ENCODE data around the gene DLGAP1.
"Not testable (repeated sequence)": the region's sequence is repeated elsewhere in the genome, so short reads cannot be mapped to it uniquely, and the experiment has no call there.

The DLGAP1 gene

GRCh38 chr18:4063545-4063944, 391.6 kb downstream of the DLGAP1 start:
- no peak for DNase-seq

- DNase-seq: no peak
Measured at GRCh38 chr18:4060427-4061281, 394.5 kb downstream of the DLGAP1 start.

GRCh38 chr18:4058179-4058578, 396.9 kb downstream of the DLGAP1 start:
- peak; percentile 2 for DNase-seq

- peak; percentile 11 for DNase-seq
Measured at GRCh38 chr18:4040391-4041092, 414.6 kb downstream of the DLGAP1 start.

- peak; percentile 5 for DNase-seq
Measured at GRCh38 chr18:4035521-4035920, 419.6 kb downstream of the DLGAP1 start.

DNA sequence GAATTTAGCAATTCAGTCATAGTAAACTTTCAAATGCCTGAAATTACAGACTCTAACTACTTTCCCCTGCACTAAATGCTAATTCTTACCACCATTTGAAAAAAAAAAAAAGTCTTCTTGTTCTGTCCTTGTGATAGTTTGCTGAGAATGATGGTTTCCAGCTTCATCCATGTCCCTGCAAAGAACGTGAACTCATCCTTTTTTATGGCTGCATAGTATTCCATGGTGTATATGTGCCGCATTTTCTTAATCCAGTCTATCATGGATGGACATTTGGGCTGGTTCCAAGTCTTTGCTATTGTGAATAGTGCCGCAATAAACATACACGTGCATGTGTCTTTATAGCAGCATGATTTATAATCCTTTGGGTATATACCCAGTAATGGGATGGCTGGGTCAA, 420.3 kb downstream of the DLGAP1 start:
- DNase-seq: not testable (repeated sequence)

DNA sequence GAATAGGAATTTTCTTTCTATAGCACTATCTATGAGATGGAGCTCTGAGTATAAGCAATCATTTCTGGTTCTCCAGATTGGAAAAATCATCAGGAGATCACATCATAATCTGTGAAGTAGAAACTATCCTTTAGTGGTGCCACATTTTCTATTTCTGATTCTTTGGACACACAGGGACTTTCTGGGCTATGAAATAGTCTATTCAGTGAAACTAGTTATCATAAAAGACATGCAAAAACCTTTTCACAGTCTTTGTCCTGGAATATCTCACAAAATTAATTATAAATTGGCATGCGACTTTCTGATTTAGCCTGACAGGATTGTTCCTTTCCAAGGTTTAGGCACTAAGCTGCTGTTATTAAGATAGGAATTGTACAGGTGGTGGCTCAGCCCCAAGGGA, 428.6 kb downstream of the DLGAP1 start:
- DNase-seq: no peak

DNA sequence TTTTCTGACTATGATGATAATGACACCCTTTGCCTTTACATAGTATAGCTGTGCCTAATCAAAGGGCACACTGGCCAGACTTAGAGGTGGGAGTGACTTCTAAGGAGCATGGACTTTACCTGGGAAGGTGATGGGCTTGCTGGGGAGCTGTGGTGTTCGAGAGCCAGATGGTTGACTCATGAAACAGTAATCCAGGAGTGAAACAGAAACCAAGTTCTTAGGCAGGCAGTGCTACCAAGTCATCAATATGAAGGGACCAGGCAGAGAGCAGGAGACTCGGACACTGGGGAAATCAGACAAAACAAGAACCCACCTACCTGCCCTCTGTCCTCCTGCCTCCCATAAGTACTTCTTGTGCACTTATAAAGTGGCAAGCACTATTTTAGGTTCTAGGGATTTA, 430.4 kb downstream of the DLGAP1 start:
- DNase-seq: no peak

DNA sequence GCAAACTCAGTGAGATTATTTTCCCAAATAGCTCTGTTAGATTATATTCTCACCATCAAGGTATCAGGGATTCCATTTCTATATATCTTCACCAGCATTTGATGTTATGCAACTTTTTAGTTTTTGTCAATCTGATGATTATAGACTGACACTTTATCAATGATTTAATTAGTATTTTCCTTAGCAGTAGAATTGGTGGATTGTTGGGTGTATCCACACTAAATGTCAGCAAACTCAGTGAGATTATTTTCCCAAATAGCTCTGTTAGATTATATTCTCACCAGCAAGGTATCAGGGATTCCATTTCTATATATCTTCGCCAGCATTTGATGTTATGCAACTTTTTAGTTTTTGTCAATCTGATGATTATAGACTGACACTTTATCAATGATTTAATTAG, 432.4 kb downstream of the DLGAP1 start:
- DNase-seq: not testable (repeated sequence)

DNA sequence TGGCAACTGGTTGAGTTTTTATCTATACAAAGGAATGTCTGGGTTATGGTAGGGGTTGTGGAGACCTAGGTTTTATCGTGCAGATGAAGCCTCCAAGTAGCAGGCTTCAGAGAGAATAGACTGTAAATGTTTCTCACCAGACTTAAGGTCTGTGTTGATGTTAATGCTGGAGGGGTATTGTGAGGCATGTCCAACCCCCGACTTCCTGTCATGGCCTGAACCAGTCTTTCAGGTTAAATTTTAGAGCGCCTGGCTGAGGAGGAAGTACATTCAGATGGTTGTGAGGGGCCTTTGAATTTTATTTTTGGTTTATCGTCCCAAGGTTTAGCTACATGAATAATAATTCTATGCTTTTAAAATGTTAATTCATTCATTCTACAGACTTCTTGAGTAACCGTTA, 435.1 kb downstream of the DLGAP1 start:
- no peak for DNase-seq

GRCh38 chr18:4017480-4017879, 437.6 kb downstream of the DLGAP1 start:
- DNase-seq: peak; percentile 16

- no peak for DNase-seq
Measured at GRCh38 chr18:4016391-4017049, 438.6 kb downstream of the DLGAP1 start.

GRCh38 chr18:4007846-4008245, 447.3 kb downstream of the DLGAP1 start:
- no peak for DNase-seq

GRCh38 chr18:4004183-4004829, 450.8 kb downstream of the DLGAP1 start:
- no peak for DNase-seq

DNA sequence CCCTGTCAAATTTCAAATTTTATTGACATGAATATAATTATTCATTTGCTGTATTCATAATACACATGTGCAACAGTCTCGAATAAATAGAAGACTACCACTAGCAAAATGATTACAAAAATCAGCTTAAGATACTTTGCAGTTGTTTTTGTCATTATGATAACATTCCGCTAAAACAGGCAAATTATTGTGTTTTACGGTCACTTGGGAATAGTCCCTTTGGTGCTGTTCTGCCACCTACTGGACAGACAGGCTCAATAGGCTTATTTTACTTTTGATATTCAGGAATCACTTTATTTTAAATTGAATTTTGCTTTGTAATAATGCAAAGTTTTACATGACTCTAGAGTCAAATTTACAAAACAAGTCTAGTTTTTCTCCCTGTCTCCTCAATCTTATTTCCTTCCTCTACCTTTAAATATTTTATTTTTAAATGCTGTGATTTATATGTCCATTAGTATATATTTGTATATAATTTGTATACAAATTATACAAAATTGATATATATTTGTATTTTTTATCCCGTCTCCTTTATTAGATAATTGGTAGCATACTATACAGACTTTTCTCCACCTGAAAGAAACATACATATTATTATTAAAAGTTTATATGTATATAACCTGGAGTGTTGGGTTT, 456.3 kb downstream of the DLGAP1 start:
- DNase-seq: peak; percentile 19

DNA sequence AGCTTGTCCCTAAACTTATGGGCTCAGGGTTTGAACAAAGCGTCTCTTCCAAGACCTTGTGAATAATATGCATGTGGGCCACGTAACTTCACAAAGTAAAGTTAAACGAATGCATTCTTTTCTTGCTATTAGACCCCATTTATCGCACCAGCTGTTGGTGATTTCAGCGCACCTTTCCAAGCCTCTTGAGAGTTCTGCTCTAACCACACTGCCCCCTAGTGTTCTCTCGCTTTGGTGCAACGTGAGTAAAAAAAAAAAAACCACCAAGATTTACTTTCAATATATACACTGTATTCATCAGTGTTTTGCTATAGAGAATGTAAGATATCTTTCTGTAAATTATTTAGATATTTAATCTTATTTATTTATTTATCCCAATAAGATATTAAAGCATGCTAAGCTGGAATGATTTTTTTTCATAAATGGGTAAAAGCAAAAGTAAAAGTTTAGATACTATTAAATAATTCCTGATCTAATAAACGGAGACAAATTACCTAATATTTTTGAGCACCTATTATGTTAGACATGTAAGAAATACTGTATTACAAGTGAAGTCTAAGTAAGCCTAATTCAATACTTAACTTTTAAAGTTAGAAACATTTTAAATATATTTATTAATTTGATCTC, 459.5 kb downstream of the DLGAP1 start:
- DNase-seq: peak; percentile 51

DNA sequence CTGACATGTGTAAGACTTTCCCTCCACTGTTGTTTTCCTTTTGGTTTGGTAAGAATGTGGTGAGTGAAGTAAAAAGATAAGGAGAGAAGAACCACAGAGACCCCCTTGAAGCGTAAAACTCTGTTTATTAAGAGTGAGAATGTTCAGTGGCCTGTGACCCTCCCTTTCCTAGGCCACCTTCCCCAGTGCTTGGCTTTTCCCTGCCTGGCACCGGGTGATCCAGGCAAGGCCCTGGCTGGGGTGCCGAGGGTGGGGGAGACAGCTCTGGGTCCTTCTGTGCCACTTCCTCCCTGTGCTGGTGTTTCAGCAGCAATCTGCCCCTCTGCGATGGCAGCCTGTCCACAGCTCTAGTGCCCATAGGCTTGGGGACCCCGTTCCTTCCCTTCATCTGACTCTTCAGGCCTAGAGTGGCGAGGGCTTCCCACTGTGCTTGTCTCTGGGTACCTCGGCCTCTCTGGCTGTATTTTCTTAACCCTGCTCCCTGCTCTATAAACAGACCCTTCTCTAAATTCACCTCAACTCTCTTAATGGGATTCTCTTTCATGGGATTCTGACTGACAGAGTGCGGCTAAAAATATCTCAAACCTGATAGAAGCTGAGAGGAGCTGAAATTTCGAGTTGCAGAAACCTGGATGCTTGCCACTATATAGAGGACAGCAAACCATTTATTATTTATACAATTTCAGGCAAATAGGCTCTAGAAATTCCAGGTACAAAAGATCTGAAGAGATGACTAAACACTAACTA, 461.0 kb downstream of the DLGAP1 start:
- DNase-seq: no peak

DNA sequence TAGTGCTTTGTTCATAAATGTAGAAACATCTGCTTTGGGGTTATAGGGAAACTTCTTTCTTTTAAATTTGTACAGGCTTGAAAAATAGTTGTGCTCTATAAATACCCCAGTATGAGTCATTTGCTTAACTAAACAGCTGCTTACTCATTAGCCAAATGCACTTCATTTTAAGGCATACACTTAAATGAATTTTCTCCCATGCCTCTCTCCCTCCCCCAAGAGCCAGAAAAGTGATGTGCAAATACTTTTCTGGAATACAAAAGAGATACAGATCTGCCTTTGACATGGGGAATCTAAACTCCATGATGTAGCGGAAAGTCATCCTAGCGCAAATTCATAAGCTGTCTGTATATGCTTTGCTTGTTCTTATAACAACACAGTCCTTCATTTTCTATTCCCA, 469.4 kb downstream of the DLGAP1 start:
- no peak for DNase-seq

GRCh38 chr18:3985020-3985419, 470.1 kb downstream of the DLGAP1 start:
- DNase-seq: no peak

- no peak for DNase-seq
Measured at GRCh38 chr18:3984163-3984757, 470.8 kb downstream of the DLGAP1 start.

- no peak for DNase-seq
Measured at GRCh38 chr18:3983351-3983969, 471.6 kb downstream of the DLGAP1 start.
